HG03280 (cell line): ENCODE data around the gene ITGBL1.

Experiments used
- ATAC-seq: cut with Tn5 transposase; IDR thresholded peaks from one replicate; pipeline ENCODE4 v1.9.1; 2021; ENCODE audit warnings: mild to moderate bottlenecking, moderate library complexity; ENCODE audit not compliant: unreplicated experiment

ITGBL1 gene

GRCh38 chr13:101681834-101682233, 229.4 kb downstream of the ITGBL1 start:
- no peak for ATAC-seq

DNA sequence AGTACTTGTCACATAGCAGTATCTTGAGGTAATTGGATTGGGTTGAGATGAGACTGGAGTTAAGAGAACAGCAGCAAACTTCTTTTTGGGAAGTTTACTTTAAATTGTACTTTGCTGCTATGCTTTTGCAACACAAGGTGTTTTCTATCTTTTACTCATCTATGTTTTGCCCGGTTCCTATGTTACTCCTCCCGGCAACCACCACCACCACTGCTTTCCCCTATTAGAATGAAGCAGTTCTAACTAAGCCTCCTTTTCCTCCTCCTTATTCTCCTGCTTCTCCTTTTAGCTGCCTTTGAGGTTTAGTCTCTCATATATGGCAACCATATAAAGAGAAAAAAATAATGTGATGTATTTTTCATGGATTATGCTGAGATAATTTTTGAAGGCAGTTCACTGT, 233.5 kb downstream of the ITGBL1 start:
- ATAC-seq = no peak

DNA sequence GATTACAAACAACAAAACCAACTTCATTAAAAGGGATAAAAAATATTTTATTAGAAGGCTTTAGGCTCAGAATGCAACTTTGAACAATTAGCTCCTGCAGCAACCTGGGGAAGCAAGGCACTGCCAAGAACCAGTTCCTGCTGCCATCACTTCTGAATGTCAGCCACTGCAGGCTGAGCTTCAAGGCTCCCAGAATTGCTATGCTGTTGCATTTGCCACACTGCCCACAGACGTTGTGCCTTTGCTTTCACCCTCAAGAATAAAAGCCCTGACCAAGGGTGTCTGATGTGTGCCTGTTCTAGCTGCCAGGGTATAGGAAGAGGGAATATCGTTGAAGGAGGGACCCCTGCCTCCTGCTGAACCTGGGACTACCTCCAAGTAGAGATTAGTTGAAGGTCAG, 238.4 kb downstream of the ITGBL1 start:
- no peak for ATAC-seq

- no peak for ATAC-seq
Measured at GRCh38 chr13:101691341-101691860, 238.9 kb downstream of the ITGBL1 start.

GRCh38 chr13:101695870-101696516, 243.5 kb downstream of the ITGBL1 start:
- ATAC-seq = no peak

DNA sequence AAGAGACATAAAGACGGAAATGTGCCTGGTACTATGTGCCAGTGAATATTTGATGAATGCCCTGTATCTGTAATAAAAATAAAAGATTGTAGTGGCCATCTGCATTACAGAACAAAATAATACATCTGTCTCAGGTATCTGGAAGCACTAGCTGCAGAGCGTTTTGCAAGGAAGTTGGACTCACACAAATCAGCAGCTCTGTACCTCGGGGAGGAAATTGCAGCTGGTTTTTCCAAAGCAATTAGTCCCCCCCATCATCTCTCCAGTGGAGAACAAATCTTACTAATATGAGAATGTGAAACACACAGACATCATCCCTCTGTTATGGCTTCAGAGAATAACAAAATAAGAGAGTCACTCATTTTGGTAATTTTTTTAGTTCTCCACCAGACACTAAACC, 245.3 kb downstream of the ITGBL1 start:
- no peak for ATAC-seq

DNA sequence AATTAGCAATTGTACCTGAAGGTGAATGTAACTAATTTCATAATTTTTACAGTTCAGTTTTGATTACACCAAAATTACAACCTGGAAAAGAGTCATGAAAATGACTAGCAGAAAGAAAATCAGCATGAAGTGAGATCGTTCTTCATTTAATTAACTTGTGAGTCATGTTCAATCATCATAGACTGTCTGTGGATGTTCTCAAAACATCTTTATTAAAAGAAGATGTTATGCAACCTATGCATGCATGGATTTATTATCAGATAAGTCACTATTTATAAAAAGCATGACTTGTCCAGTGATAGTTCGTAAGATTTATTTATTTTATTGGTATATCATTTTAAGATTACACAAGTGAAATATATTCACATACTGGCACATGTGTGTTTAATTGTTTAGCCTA, 245.9 kb downstream of the ITGBL1 start:
- no peak for ATAC-seq

- no peak for ATAC-seq
Measured at GRCh38 chr13:101700598-101700997, 248.1 kb downstream of the ITGBL1 start.

GRCh38 chr13:101703081-101703480, 250.6 kb downstream of the ITGBL1 start:
- no peak for ATAC-seq

DNA sequence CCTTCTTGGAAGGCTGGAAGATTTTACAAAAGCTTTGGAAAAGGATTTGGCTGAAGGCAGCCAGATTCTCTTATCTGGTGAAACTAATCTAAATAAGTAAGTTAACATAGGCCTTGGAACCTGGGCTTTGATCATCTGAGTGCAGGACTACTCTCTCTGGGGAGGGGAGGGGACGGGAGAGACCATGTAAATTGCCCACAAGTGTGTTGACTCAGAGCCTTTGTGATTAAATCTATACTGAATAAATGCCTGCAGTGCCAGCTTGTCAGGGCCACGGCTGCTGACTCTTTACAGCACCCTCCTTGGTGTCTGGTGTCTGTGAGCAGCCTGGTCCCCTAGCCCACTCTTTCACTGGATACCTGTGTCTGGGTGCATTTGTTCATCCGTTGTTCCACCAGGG, 251.4 kb downstream of the ITGBL1 start:
- ATAC-seq = no peak

- ATAC-seq = no peak
Measured at GRCh38 chr13:101706651-101707050, 254.2 kb downstream of the ITGBL1 start.

DNA sequence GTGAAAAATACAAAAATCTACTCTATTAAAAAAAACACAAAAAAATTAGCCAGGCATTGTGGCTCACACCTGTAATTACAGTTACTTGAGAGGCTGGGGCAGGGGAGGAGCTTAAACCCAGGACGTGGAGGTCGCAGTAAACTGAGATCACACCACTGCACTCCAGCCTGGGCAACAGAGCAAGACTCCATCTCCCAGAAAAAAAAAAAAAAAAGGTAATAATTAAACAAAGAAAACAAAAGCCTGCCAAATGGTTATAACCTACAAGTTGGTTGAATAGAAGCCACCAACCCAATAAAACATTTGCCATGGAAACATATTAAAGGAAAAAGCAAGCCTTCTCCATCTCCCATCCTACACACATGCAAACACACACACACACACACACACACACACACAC, 255.2 kb downstream of the ITGBL1 start:
- ATAC-seq = no peak

- no peak for ATAC-seq
Measured at GRCh38 chr13:101708115-101708514, 255.6 kb downstream of the ITGBL1 start.

- ATAC-seq = no peak
Measured at GRCh38 chr13:101709952-101710351, 257.5 kb downstream of the ITGBL1 start.

- ATAC-seq = no peak
Measured at GRCh38 chr13:101711307-101712025, 259.0 kb downstream of the ITGBL1 start.

DNA sequence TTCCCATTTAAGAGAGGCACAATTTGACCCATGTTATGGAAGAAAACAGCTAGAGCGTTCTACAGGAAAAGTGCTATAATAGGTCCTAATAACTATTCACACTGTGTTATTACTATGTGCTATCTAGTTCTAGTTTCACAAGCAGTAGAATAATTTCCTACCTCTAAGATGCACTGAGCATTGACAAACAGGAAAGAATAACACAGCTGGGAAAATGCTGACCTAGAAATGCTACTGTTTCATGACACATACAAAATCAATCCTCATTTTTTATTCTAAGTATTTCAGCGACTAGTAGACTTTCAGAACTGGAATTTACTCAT, 259.5 kb downstream of the ITGBL1 start:
- no peak for ATAC-seq

DNA sequence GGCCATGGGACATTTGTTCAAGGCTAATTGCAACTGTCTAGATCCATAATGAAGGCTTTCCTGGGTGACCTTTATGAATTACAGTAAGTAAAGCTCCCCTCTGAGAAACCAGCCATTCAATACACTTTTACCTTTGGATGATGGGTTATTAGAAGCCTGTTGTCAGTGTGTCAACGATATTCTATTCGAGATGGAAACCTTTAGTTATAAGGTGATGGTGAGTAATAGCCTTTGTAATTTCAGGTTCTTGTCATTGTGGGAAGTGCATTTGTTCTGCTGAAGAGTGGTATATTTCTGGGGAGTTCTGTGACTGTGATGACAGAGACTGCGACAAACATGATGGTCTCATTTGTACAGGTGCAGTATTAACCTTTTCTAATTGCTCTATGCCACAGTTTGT, 261.7 kb downstream of the ITGBL1 start:
- ATAC-seq = no peak

GRCh38 chr13:101717353-101717752, 264.9 kb downstream of the ITGBL1 start:
- ATAC-seq = no peak

- ATAC-seq = no peak
Measured at GRCh38 chr13:101718496-101718895, 266.0 kb downstream of the ITGBL1 start.

GRCh38 chr13:101726681-101727080, 274.2 kb downstream of the ITGBL1 start:
- no peak for ATAC-seq

- ATAC-seq = no peak
Measured at GRCh38 chr13:101727118-101727517, 274.6 kb downstream of the ITGBL1 start.

DNA sequence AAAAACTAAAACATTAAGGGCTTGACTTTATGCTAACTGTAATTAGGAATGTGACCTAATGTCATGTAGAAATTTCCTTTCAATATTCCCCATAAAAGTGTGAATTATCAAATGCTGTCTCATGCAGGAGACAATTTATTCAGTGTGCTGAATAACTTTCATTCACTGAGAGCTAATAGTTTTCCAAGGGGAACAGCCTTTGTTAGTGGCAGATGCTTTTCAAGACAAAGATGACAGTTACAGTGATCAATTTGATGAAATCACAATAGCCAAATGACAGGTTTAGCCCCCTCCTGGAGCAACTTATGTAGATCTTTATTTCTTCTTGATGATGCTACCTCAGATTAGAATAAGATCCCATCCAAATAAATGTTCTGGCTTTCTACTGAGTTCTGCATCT, 275.5 kb downstream of the ITGBL1 start:
- ATAC-seq = no peak

DNA sequence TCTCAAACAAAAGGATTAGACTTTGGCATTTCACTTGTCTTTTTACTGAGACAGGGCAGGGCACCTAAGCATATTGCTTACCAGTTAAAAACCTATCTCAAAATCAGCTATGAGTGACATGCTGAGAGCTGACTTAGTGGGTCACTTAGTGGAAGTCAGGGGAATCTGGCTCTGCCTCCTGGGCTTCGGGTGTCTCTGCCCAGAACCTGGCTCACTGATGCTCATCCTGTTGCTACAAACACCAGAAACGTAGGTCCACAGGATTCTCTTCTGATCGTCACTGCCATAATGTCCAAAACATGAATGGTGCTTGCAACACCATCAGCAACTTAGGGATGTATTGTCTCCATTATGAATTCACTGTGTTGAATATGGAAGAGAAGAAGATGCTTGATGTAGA, 276.1 kb downstream of the ITGBL1 start:
- no peak for ATAC-seq
